ENCODE measurements around the gene DONSON. TPM values are rescaled to one million over a fixed set of nuclear protein-coding genes. Genes with fewer than 3 reads are reported as not detected.
A peak's percentile ranks its signal among the peaks of the same experiment; 100 is the strongest.

Gene DONSON
- total RNA-seq, 3 donors from 2014 or later (not counting 1 experiment from before 2014, with no cell fraction given): 17.0 to 18.3 (median 17.3) TPM

GRCh38 chr21:33542640-33543504, 45.6 kb downstream of the DONSON start, which contains the start of gene SON:
Gene SON, plus strand, starts transcription at chr21:33543038. Its CDS starts 55 bp downstream, at chr21:33543093.
- H3K4me3 ChIP-seq (ENCODE audit: low read length): peak within 1 kb of the TSS; percentile 92
- no peaks in the 10 kb centered on the region for H3K9me3 ChIP-seq (ENCODE audit: control insufficient read depth, insufficient read depth, low read length)
- Mint-ChIP-seq H3K27me3 (ENCODE audit: low read depth in 2 of 2) (no peaks in the 10 kb centered on the region), H3K36me3 (peaks cover 7% of the 10 kb centered on the region), H3K9me3 (no peaks in the 10 kb centered on the region), H3K4me1 (peaks cover 47 to 53% of the 10 kb centered on the region in 2 donors), H3K4me3 (peak within 1 kb of the TSS; percentile 99), H3K27ac (peak within 1 kb of the TSS; percentile 98 to 100)
- peak within 1 kb of the TSS; percentile 99 for H3K27ac ChIP-seq (ENCODE audit: low read length)
- peaks cover 16% of the 10 kb centered on the region for H3K36me3 ChIP-seq (ENCODE audit: control insufficient read depth, insufficient read depth, low read length)
- intact Hi-C loops (cut with micrococcal nuclease): loop anchor here (1.0 to 5.0 kb wide), 6 partner anchors 14 to 771 kb away; partner anchors contain the start of genes DNAJC28, DONSON, ITSN1 and PAXBP1
- H3K4me1 ChIP-seq (ENCODE audit: control insufficient read depth, insufficient read depth, low read length): peaks cover 6% of the 10 kb centered on the region
- TF ChIP-seq CTCF (IDR thresholded peaks at IDR 0.05): no peak
- peak; percentile 85 to 97 (median 88) for ATAC-seq
- DNase-seq: peak; percentile 95 to 99
- H3K27me3 ChIP-seq (ENCODE audit: control insufficient read depth, insufficient read depth, low read length): no peaks in the 10 kb centered on the region
- under 1% methylated on average over 56 of the region's 57 CpGs for WGBS (ENCODE audit: insufficient coverage)

GRCh38 chr21:33541756-33542639, 46.5 kb downstream of the DONSON start, which contains the start of gene GART:
Gene GART, minus strand, starts transcription at chr21:33542117. Its CDS starts 2,802 bp downstream, at chr21:33539315.
- peaks cover 16% of the 10 kb centered on the region for H3K36me3 Mint-ChIP-seq
- H3K27ac Mint-ChIP-seq: peak within 1 kb of the TSS; percentile 98 to 100
- H3K27me3 Mint-ChIP-seq (ENCODE audit: low read depth in 2 of 2): no peaks in the 10 kb centered on the region
- Histone ChIP-seq H3K36me3 (ENCODE audit: control insufficient read depth, insufficient read depth, low read length) (peaks cover 16% of the 10 kb centered on the region), H3K27ac (ENCODE audit: low read length) (peak within 1 kb of the TSS; percentile 99), H3K4me3 (ENCODE audit: low read length) (peak within 1 kb of the TSS; percentile 92), H3K9me3 (ENCODE audit: control insufficient read depth, insufficient read depth, low read length) (no peaks in the 10 kb centered on the region), H3K27me3 (ENCODE audit: control insufficient read depth, insufficient read depth, low read length) (no peaks in the 10 kb centered on the region), H3K4me1 (ENCODE audit: control insufficient read depth, insufficient read depth, low read length) (peaks cover 6% of the 10 kb centered on the region)
- under 1% methylated on average over 56 of the region's 56 CpGs for WGBS (ENCODE audit: insufficient coverage)
- ATAC-seq (peak; percentile 49 to 68 (median 56)), DNase-seq (peak; percentile 78 to 88)
- no peak for TF ChIP-seq CTCF (IDR thresholded peaks at IDR 0.05)
- peak within 1 kb of the TSS; percentile 99 for H3K4me3 Mint-ChIP-seq
- H3K4me1 Mint-ChIP-seq: peaks cover 52 to 53% of the 10 kb centered on the region in 2 donors
- intact Hi-C loops (cut with micrococcal nuclease): loop anchor here (1.0 to 5.0 kb wide), 6 partner anchors 15 to 770 kb away; partner anchors contain the start of genes DNAJC28, DONSON, ITSN1 and PAXBP1
- H3K9me3 Mint-ChIP-seq: no peaks in the 10 kb centered on the region

- Histone ChIP-seq H3K27me3 (ENCODE audit: control insufficient read depth, insufficient read depth, low read length) (no peaks in the 10 kb centered on the region), H3K4me1 (ENCODE audit: control insufficient read depth, insufficient read depth, low read length) (peaks cover 6% of the 10 kb centered on the region), H3K27ac (ENCODE audit: low read length) (peak overlapping the region; percentile 99), H3K36me3 (ENCODE audit: control insufficient read depth, insufficient read depth, low read length) (peaks cover 20% of the 10 kb centered on the region), H3K4me3 (ENCODE audit: low read length) (peak overlapping the region; percentile 92), H3K9me3 (ENCODE audit: control insufficient read depth, insufficient read depth, low read length) (no peaks in the 10 kb centered on the region)
- intact Hi-C loops (cut with micrococcal nuclease): loop anchor here (5.0 kb wide), 3 partner anchors 46 to 769 kb away; partner anchors contain the start of genes DONSON and PAXBP1
- no peak for TF ChIP-seq CTCF (IDR thresholded peaks at IDR 0.05)
- Mint-ChIP-seq H3K4me3 (peak overlapping the region; percentile 99), H3K9me3 (no peaks in the 10 kb centered on the region), H3K27ac (peak overlapping the region; percentile 98 to 100), H3K27me3 (ENCODE audit: low read depth in 2 of 2) (no peaks in the 10 kb centered on the region), H3K36me3 (peaks cover 17% of the 10 kb centered on the region), H3K4me1 (peaks cover 51 to 52% of the 10 kb centered on the region in 2 donors)
- DNase-seq: peak in 1 of 2 donors; percentile 46
- WGBS (ENCODE audit: insufficient coverage): 52% methylated on average over 17 of the region's 19 CpGs
- ATAC-seq: no peak
Measured at GRCh38 chr21:33541105-33541711, 47.3 kb downstream of the DONSON start.

Data from natural killer cell (primary cell).